ENCODE data around the gene FOXG1. TPM values are rescaled to one million over a fixed set of nuclear protein-coding genes. Genes with fewer than 3 reads are reported as not detected.

Gene FOXG1
- total and polyA plus RNA-seq, 9 of the 15 experiments (the other 6 are each of a cell fraction or from before 2014, with no cell fraction given) = 0.56 to 3.7 (median 0.85) TPM

GRCh38 chr14:28785096-28785952 lies 18.7 kb downstream of the FOXG1 start:
- intact Hi-C loops (cut with micrococcal nuclease) = no loop called here
- ATAC-seq (no peak), FAIRE-seq (no peak), DNase-seq (ENCODE audit: extremely low read depth in 1 of 4, low spot score in 3 of 4) (no peak)
- Histone ChIP-seq H3K9ac (ENCODE audit: insufficient read depth in 1 of 2, low read depth in 2 of 2, low read length in 2 of 2) (no peak overlapping the region), H3K9me3 (replicated peaks; ENCODE audit: control insufficient read depth, insufficient read depth, low read depth, low read length) (no peaks in the 10 kb centered on the region), H3K27ac (ENCODE audit: extremely low read depth, low read depth, low read length) (no peak overlapping the region), H3K4me2 (ENCODE audit: insufficient read depth, low read length) (no peak overlapping the region), H2AFZ (ENCODE audit: low read depth, low read length) (no peak overlapping the region), H4K20me1 (replicated peaks; ENCODE audit: control insufficient read depth, insufficient read depth, low read length) (no peaks in the 10 kb centered on the region), H3K79me2 (ENCODE audit: control insufficient read depth, insufficient read depth, low read length) (no peaks in the 10 kb centered on the region), H3K4me3 (no peak overlapping the region), H3K9me1 (ENCODE audit: control insufficient read depth, insufficient read depth, low read length) (no peaks in the 10 kb centered on the region), H3K36me3 (ENCODE audit: control insufficient read depth, insufficient read depth, low read length) (no peaks in the 10 kb centered on the region), H3K27me3 (ENCODE audit: control insufficient read depth in 2 of 2, insufficient read depth in 2 of 2, low read length in 2 of 2) (no peaks in the 10 kb centered on the region), H3K4me1 (replicated peaks in 1 of 2; ENCODE audit: control insufficient read depth in 2 of 2, insufficient read depth in 2 of 2, low read length in 2 of 2) (no peaks in the 10 kb centered on the region)
- 27% methylated on average over 14 of the region's 62 CpGs for WGBS (ENCODE audit: insufficient coverage, low coverage, missing lambda C conversion rate)
- BruUV-seq (replicated peaks) = no TSS peak
- in situ Hi-C loops (cut with MboI) = no loop called here
- ChIA-PET POLR2A (no interaction called here), CTCF (ENCODE audit: low intra/inter-chr PET ratio) (no interaction called here)
- TF ChIP-seq CHAMP1 (IDR thresholded peaks at IDR 0.05) = no peak
- TF ChIP-seq ZNF780A (CRISPR knock-in tag; IDR thresholded peaks at IDR 0.05) = no peak
- 0 out of 2 replicates have a peak, but pooled peaks have one; percentile 25 for TF ChIP-seq ZBTB40 (IDR thresholded peaks at IDR 0.05)
- no peak for TF ChIP-seq ZBTB40 (CRISPR knock-in tag; IDR thresholded peaks at IDR 0.05)
- TF ChIP-seq GTF2A2 (tag; IDR thresholded peaks at IDR 0.05) = no peak
- TF ChIP-seq L3MBTL2 (IDR thresholded peaks at IDR 0.05) = peak; percentile 66
